WTC11 (cell line): ENCODE data around the gene ANGEL2.

Experiments
- JUN ChIP-seq: sonication (generic); formaldehyde crosslinking; IDR thresholded peaks from 2 replicates; pipeline ENCODE4 v1.8.0; 2023; ENCODE audit warnings: mild to moderate bottlenecking, missing genetic modification reagents
- NR2C2 ChIP-seq: sonication (generic); formaldehyde crosslinking; IDR thresholded peaks from 2 replicates; pipeline ENCODE4 v1.8.0; 2022; ENCODE audit warnings: mild to moderate bottlenecking, missing genetic modification reagents
- ZNF121 ChIP-seq: sonication (generic); formaldehyde crosslinking; IDR thresholded peaks from 2 replicates; pipeline ENCODE4 v1.8.0; 2023; ENCODE audit warnings: missing genetic modification reagents
- TF ChIP-seq, protein P1 (sequence below): fragments of 200-600 bp; IDR thresholded peaks from 2 replicates; pipeline ENCODE4 v1.8.0; 2022; ENCODE audit warnings: antibody characterized with exemption

DNA sequence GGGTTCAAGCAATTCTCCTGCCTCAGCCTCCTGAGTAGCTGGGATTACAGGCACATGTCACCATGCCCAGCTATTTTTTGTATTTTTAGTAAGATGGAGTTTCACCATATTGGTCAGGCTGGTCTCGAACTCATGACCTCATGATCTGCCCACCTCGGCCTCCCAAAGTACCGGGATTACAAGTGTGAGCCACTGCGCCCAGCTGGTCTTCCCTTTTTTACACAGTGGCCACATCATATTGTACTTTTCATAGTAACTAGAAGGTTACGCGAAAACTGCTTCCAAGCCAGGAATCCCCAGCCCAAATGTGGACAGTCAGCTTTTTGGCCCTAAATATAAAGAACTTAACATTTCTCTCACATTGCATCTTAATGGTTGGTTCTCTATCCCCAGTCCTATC, 61.2 kb downstream of the ANGEL2 start:
- TF ChIP-seq ZNF121 (CRISPR knock-in tag) (no peak), JUN (CRISPR knock-in tag) (no peak), NR2C2 (no peak)
- TF ChIP-seq, protein P1, sequence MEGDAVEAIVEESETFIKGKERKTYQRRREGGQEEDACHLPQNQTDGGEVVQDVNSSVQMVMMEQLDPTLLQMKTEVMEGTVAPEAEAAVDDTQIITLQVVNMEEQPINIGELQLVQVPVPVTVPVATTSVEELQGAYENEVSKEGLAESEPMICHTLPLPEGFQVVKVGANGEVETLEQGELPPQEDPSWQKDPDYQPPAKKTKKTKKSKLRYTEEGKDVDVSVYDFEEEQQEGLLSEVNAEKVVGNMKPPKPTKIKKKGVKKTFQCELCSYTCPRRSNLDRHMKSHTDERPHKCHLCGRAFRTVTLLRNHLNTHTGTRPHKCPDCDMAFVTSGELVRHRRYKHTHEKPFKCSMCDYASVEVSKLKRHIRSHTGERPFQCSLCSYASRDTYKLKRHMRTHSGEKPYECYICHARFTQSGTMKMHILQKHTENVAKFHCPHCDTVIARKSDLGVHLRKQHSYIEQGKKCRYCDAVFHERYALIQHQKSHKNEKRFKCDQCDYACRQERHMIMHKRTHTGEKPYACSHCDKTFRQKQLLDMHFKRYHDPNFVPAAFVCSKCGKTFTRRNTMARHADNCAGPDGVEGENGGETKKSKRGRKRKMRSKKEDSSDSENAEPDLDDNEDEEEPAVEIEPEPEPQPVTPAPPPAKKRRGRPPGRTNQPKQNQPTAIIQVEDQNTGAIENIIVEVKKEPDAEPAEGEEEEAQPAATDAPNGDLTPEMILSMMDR = no peak
